CD14-positive monocyte (primary cell): Measurements from ENCODE around the gene GNG11. TPM values are rescaled to one million over a fixed set of nuclear protein-coding genes. Genes with fewer than 3 reads are reported as not detected.

ENCODE experiments used
- DNase-seq, 3 donors: peaks; one replicate each; pipeline ENCODE4 v3.0.0-alpha.2; 2011 to 2022
- H2AFZ ChIP-seq: 2 replicates; pipeline ENCODE4 v1.6.0; 2012; ENCODE audit warnings: mild to moderate bottlenecking, low read depth, low read length, inconsistent platforms; ENCODE audit not compliant: insufficient read depth, poor library complexity, severe bottlenecking
- H3K27ac ChIP-seq, 2 donors: 1 replicate in 1 of 2; 2 replicates in 1 of 2; pipeline ENCODE4 v1.5.1; 2012 to 2013; ENCODE audit warnings: low read length in 2 of 2, control low read depth in 1 of 2, inconsistent platforms in 1 of 2, low read depth in 1 of 2, mild to moderate bottlenecking in 1 of 2
- H3K27me3 ChIP-seq, 2 donors: one replicate each; pipeline versions ENCODE4 v1.6.0 to v1.6.1; 2011 to 2013; ENCODE audit warnings: low read length in 2 of 2; ENCODE audit not compliant: control insufficient read depth in 2 of 2, insufficient read depth in 2 of 2
- H3K36me3 ChIP-seq, 2 donors: replicated peaks in 1 of 2; 1 replicate in 1 of 2; 2 replicates in 1 of 2; pipeline versions ENCODE4 v1.5.1 to v1.6.1; 2012 to 2013; ENCODE audit warnings: low read length in 2 of 2, control low read depth in 1 of 2, inconsistent platforms in 1 of 2, mild to moderate bottlenecking in 1 of 2; ENCODE audit not compliant: insufficient read depth in 2 of 2, control insufficient read depth in 1 of 2
- H3K4me1 ChIP-seq, 2 donors: 1 replicate in 1 of 2; 2 replicates in 1 of 2; pipeline versions ENCODE4 v1.5.1 to v1.6.1; 2012 to 2013; ENCODE audit warnings: low read length in 2 of 2, control low read depth in 1 of 2, inconsistent platforms in 1 of 2, mild to moderate bottlenecking in 1 of 2, moderate library complexity in 1 of 2; ENCODE audit not compliant: insufficient read depth in 2 of 2, control insufficient read depth in 1 of 2
- H3K4me2 ChIP-seq: replicated peaks from 2 replicates; pipeline ENCODE3; 2012; ENCODE audit warnings: low read length, moderate library complexity, mild to moderate bottlenecking; ENCODE audit not compliant: poor library complexity, severe bottlenecking; ENCODE audit errors: extremely low read depth
- H3K4me3 ChIP-seq, 3 experiments: fragments of 200-600 bp in 1 of 3; sonication (generic) in 1 of 3; replicated peaks in 1 of 3; 1 replicate in 2 of 3; 2 replicates in 1 of 3; pipeline ENCODE4 v1.5.1; 2011 to 2013; ENCODE audit warnings: low read length in 3 of 3, mild to moderate bottlenecking in 3 of 3, control low read depth in 2 of 3, low read depth in 2 of 3, inconsistent platforms in 1 of 3, moderate library complexity in 1 of 3
- H3K79me2 ChIP-seq: 2 replicates; pipeline ENCODE4 v1.6.0; 2012; ENCODE audit warnings: mild to moderate bottlenecking, control low read depth, inconsistent platforms, low read length, moderate library complexity; ENCODE audit not compliant: insufficient read depth
- H3K9ac ChIP-seq: 2 replicates; pipeline ENCODE4 v1.6.0; 2017; ENCODE audit warnings: low read length, mild to moderate bottlenecking; ENCODE audit not compliant: insufficient read depth, poor library complexity, severe bottlenecking
- H3K9me3 ChIP-seq, 2 donors: replicated peaks in 1 of 2; 1 replicate in 1 of 2; 2 replicates in 1 of 2; pipeline versions ENCODE4 v1.5.1 to v1.6.1; 2012 to 2013; ENCODE audit warnings: low read length in 2 of 2, control low read depth in 1 of 2; ENCODE audit not compliant: control insufficient read depth in 1 of 2, insufficient read depth in 1 of 2
- H4K20me1 ChIP-seq: 2 replicates; pipeline ENCODE4 v1.6.0; 2012; ENCODE audit warnings: mild to moderate bottlenecking, low read length, control low read depth, moderate library complexity; ENCODE audit not compliant: insufficient read depth
- H3K27ac Mint-ChIP-seq, 7 donors: one replicate each; pipeline ENCODE4 v1.8.0; 2020; ENCODE audit warnings: mild to moderate bottlenecking in 7 of 7, mixed read lengths in 7 of 7, moderate library complexity in 6 of 7, inconsistent platforms in 2 of 7
- H3K27me3 Mint-ChIP-seq, 3 donors: one replicate each; pipeline ENCODE4 v1.8.0; 2021 to 2022; ENCODE audit warnings: low read depth in 3 of 3, mild to moderate bottlenecking in 3 of 3, mixed read lengths in 3 of 3, moderate library complexity in 3 of 3, inconsistent platforms in 1 of 3
- H3K36me3 Mint-ChIP-seq, 2 donors: one replicate each; pipeline ENCODE4 v1.8.0; 2020; ENCODE audit warnings: mixed read lengths in 2 of 2, inconsistent platforms in 1 of 2, mild to moderate bottlenecking in 1 of 2
- H3K4me1 Mint-ChIP-seq: one replicate; pipeline ENCODE4 v1.8.0; 2020; ENCODE audit warnings: mild to moderate bottlenecking, mixed read lengths
- H3K4me3 Mint-ChIP-seq, 2 donors: one replicate each; pipeline ENCODE4 v1.8.0; 2020; ENCODE audit warnings: mild to moderate bottlenecking in 2 of 2, mixed read lengths in 2 of 2, moderate library complexity in 1 of 2
- H3K9me3 Mint-ChIP-seq, 7 donors: one replicate each; pipeline ENCODE4 v1.8.0; 2020 to 2022; ENCODE audit warnings: mixed read lengths in 7 of 7, mild to moderate bottlenecking in 6 of 7, moderate library complexity in 6 of 7, inconsistent platforms in 2 of 7
- WGBS: methylation state at CpG from one replicate; pipeline ENCODE4 v1.1.5; 2013; ENCODE audit warnings: missing lambda C conversion rate; ENCODE audit not compliant: insufficient coverage; 5-methylcytosine and 5-hydroxymethylcytosine counted together
- intact Hi-C, 2 donors: fragments of 100-400 bp; cut with micrococcal nuclease; formaldehyde crosslinking; loops; one replicate each; pipeline versions ENCODE4 v1.15.0 to v1.15.1; 2023
- polyA plus RNA-seq, 3 donors: library from polyadenylated mRNA; depleted of rRNA in 1 of 3; unstranded in 2 of 3; stranded (reverse) in 1 of 3; fragments of 300-500 nt in 2 of 3; fragments of >200 nt in 1 of 3; fragmentation: Illumina TruSeq in 2 of 3; gene quantifications; 1 replicate in 2 of 3; 2 replicates in 1 of 3; pipeline ENCODE4 v1.2.3, GENCODE V29; 2012 to 2021
- TF ChIP-seq, protein P1 (sequence below): fragments of 200-600 bp; IDR thresholded peaks from one replicate; pipeline ENCODE4 v1.8.0; 2022; ENCODE audit warnings: antibody characterized with exemption, mild to moderate bottlenecking

The GNG11 gene
- polyA plus RNA-seq, 3 donors, result 1.0 to 1.6 TPM; not detected in 1

DNA sequence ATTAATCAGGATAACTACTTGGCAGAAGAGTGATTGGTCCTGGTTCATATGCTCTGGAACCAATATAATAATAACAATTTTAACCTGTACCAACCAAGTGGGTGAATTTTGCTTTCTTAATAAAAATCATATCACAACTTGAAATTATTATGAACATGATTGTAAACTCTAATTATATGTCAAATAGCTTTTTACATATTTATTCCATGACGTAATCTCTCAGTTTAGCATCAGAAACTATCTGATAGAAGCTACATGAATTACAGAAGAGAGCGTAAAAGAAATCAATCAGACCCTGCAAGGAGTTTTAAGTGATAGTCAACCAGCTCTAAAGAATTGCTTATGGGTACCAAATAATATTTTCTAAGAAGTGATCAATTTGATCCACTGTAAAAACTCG is 10.1 kb downstream of the GNG11 start:
- TF ChIP-seq, protein P1, sequence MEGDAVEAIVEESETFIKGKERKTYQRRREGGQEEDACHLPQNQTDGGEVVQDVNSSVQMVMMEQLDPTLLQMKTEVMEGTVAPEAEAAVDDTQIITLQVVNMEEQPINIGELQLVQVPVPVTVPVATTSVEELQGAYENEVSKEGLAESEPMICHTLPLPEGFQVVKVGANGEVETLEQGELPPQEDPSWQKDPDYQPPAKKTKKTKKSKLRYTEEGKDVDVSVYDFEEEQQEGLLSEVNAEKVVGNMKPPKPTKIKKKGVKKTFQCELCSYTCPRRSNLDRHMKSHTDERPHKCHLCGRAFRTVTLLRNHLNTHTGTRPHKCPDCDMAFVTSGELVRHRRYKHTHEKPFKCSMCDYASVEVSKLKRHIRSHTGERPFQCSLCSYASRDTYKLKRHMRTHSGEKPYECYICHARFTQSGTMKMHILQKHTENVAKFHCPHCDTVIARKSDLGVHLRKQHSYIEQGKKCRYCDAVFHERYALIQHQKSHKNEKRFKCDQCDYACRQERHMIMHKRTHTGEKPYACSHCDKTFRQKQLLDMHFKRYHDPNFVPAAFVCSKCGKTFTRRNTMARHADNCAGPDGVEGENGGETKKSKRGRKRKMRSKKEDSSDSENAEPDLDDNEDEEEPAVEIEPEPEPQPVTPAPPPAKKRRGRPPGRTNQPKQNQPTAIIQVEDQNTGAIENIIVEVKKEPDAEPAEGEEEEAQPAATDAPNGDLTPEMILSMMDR, result no peak
- Histone ChIP-seq H3K4me1 (no peaks in the 10 kb centered on the region), H3K27me3 (no peaks in the 10 kb centered on the region), H3K79me2 (no peaks in the 10 kb centered on the region), H2AFZ (no peak overlapping the region), H3K9me3 (no peaks in the 10 kb centered on the region), H3K36me3 (no peaks in the 10 kb centered on the region), H4K20me1 (no peaks in the 10 kb centered on the region), H3K9ac (no peak overlapping the region), H3K27ac (no peak overlapping the region), H3K4me2 (no peak overlapping the region), H3K4me3 (no peak overlapping the region)
- no peak for DNase-seq
- no peak overlapping the region for H3K27ac Mint-ChIP-seq
- H3K4me1 Mint-ChIP-seq, result no peaks in the 10 kb centered on the region
- peaks cover 2 to 3% (median 2%) of the 10 kb centered on the region in 3 donors for H3K27me3 Mint-ChIP-seq
- intact Hi-C loops, result no loop called here
- peaks cover 0 to 2% (median 0%) of the 10 kb centered on the region in 7 donors for H3K9me3 Mint-ChIP-seq
- WGBS, result no CpG with 5 or more reads among the region's 3 CpGs
- no peak overlapping the region for H3K4me3 Mint-ChIP-seq
- no peaks in the 10 kb centered on the region for H3K36me3 Mint-ChIP-seq

- TF ChIP-seq, protein P1, result no peak
- H3K27me3 ChIP-seq, result no peaks in the 10 kb centered on the region
- H3K36me3 Mint-ChIP-seq, result no peaks in the 10 kb centered on the region
- peaks cover 0 to 2% (median 0%) of the 10 kb centered on the region in 7 donors for H3K9me3 Mint-ChIP-seq
- H3K27me3 Mint-ChIP-seq, result peaks cover 2 to 3% (median 2%) of the 10 kb centered on the region in 3 donors
- intact Hi-C loops, result no loop called here
- H3K27ac Mint-ChIP-seq, result no peak overlapping the region
- no peak overlapping the region for H2AFZ ChIP-seq
- no peaks in the 10 kb centered on the region for H3K36me3 ChIP-seq
- H3K79me2 ChIP-seq, result no peaks in the 10 kb centered on the region
- H3K4me3 ChIP-seq, result no peak overlapping the region
- no peaks in the 10 kb centered on the region for H3K4me1 Mint-ChIP-seq
- H3K4me3 Mint-ChIP-seq, result no peak overlapping the region
- H3K9me3 ChIP-seq, result no peaks in the 10 kb centered on the region
- no peaks in the 10 kb centered on the region for H3K4me1 ChIP-seq
- H4K20me1 ChIP-seq, result no peaks in the 10 kb centered on the region
- H3K27ac ChIP-seq, result no peak overlapping the region
- WGBS, result 100% methylated on average over 1 of the region's 3 CpGs
- H3K4me2 ChIP-seq, result no peak overlapping the region
- no peak overlapping the region for H3K9ac ChIP-seq
- DNase-seq, result no peak
Measured at GRCh38 chr7:93933156-93933555, 11.6 kb downstream of the GNG11 start.
